PC-3 (cell line): ENCODE results near the gene USH2A. TPM values are rescaled to one million over a fixed set of nuclear protein-coding genes. Genes with fewer than 3 reads are reported as not detected.

Experiments
- ATAC-seq: fragments of 200-7000 bp; cut with Tn5 transposase; 2 replicates; pipeline ENCODE4 v1.9.1; 2020; ENCODE audit warnings: mild to moderate bottlenecking, moderate library complexity
- BruUV-seq: library from RNA; stranded (reverse); fragments of 400-500 nt; replicated peaks from 2 replicates; lab custom pipeline; 2021; lab: Mats Ljungman, UMichigan
- CTCF ChIA-PET: fragments of 300-600 bp; sonication (Branson Sonifier 250); formaldehyde crosslinking; loops from one replicate; lab custom pipeline; 2022; ENCODE audit warnings: antibody characterized with exemption; lab: Charles Lee
- POLR2A ChIA-PET: fragments of 300-600 bp; sonication (Branson Sonifier 250); formaldehyde crosslinking; loops from one replicate; lab custom pipeline; 2022; ENCODE audit warnings: antibody characterized with exemption; ENCODE audit not compliant: unreplicated experiment; lab: Charles Lee
- DNase-seq: peaks from one replicate; pipeline ENCODE4 v3.0.0-alpha.2; 2015
- H2AFZ ChIP-seq: fragments of 300-600 bp; sonication (generic); 2 replicates; pipeline ENCODE4 v1.6.0; 2016; ENCODE audit warnings: antibody characterized with exemption, low read length
- H3F3A ChIP-seq: fragments of 300-600 bp; sonication (generic); one replicate; pipeline ENCODE4 v1.6.0; 2017; ENCODE audit warnings: antibody characterized with exemption, low read length, control low read depth, mild to moderate bottlenecking; ENCODE audit not compliant: unreplicated experiment
- H3K27ac ChIP-seq: fragments of 300-600 bp; sonication (generic); 2 replicates; pipeline ENCODE4 v1.5.1; 2016; ENCODE audit warnings: mild to moderate bottlenecking, low read length
- H3K27me3 ChIP-seq: fragments of 300-600 bp; sonication (generic); 2 replicates; pipeline ENCODE4 v1.6.1; 2016; ENCODE audit warnings: low read length, mixed read lengths
- H3K36me3 ChIP-seq: fragments of 300-600 bp; sonication (generic); 2 replicates; pipeline ENCODE4 v1.6.1; 2016; ENCODE audit warnings: low read depth, mixed run types, low read length, mixed read lengths
- H3K4me1 ChIP-seq: fragments of 300-600 bp; sonication (generic); 2 replicates; pipeline ENCODE4 v1.5.1; 2016; ENCODE audit warnings: low read length; ENCODE audit not compliant: insufficient read depth
- H3K4me2 ChIP-seq: fragments of 300-600 bp; sonication (generic); 2 replicates; pipeline ENCODE4 v1.6.0; 2016; ENCODE audit warnings: low read length
- H3K4me3 ChIP-seq: fragments of 300-600 bp; sonication (generic); 2 replicates; pipeline ENCODE4 v1.5.1; 2016; ENCODE audit warnings: mild to moderate bottlenecking, low read length, mixed read lengths
- H3K79me2 ChIP-seq: fragments of 300-600 bp; sonication (generic); 2 replicates; pipeline ENCODE4 v1.6.1; 2017; ENCODE audit warnings: low read length, mixed read lengths
- H3K9ac ChIP-seq: fragments of 300-600 bp; sonication (generic); 2 replicates; pipeline ENCODE4 v1.6.0; 2016; ENCODE audit warnings: mild to moderate bottlenecking, low read length
- H3K9me2 ChIP-seq: fragments of 300-600 bp; sonication (generic); replicated peaks from 2 replicates; pipeline ENCODE4 v1.6.1; 2016; ENCODE audit warnings: mixed run types, low read length, mixed read lengths
- H3K9me3 ChIP-seq: fragments of 300-600 bp; sonication (generic); 2 replicates; pipeline ENCODE4 v1.6.1; 2016; ENCODE audit warnings: low read length, mixed read lengths
- H4K20me1 ChIP-seq: fragments of 300-600 bp; sonication (generic); 2 replicates; pipeline ENCODE4 v1.6.1; 2016; ENCODE audit warnings: low read length, mixed read lengths
- EZH2 ChIP-seq: fragments of 300-600 bp; sonication (generic); IDR thresholded peaks from one replicate; pipeline ENCODE4 v1.6.1; 2017; ENCODE audit warnings: antibody characterized with exemption, mild to moderate bottlenecking, low read length; ENCODE audit not compliant: unreplicated experiment
- EZH2phosphoT487 ChIP-seq: fragments of 300-600 bp; sonication (generic); IDR thresholded peaks from 2 replicates; pipeline ENCODE4 v1.6.1; 2018; ENCODE audit warnings: mild to moderate bottlenecking, antibody characterized with exemption, low read length, borderline replicate concordance
- intact Hi-C: fragments of 100-400 bp; cut with micrococcal nuclease; formaldehyde crosslinking; loops from 2 replicates; pipeline ENCODE4 v1.9.0; 2023
- total RNA-seq: library from RNA; depleted of rRNA; stranded (reverse); fragments of >200 nt; gene quantifications from 2 replicates; pipeline ENCODE4 v1.2.3, GENCODE V29; 2014
- TF ChIP-seq, protein P1 (sequence below): fragments of 300-600 bp; sonication (generic); conservative IDR thresholded peaks from 2 replicates; pipeline ENCODE4 v1.5.1; 2017; ENCODE audit warnings: antibody characterized with exemption, low read depth, mild to moderate bottlenecking, low read length

The USH2A gene
- total RNA-seq, 1 experiment from 2014 or later, result not detected

GRCh38 chr1:216057947-216058346 lies 365.3 kb downstream of the USH2A start:
- no peak overlapping the region for H3K9ac ChIP-seq
- H3K4me3 ChIP-seq, result no peak overlapping the region
- TF ChIP-seq EZH2phosphoT487 (no peak), EZH2 (no peak)
- TF ChIP-seq, protein P1, sequence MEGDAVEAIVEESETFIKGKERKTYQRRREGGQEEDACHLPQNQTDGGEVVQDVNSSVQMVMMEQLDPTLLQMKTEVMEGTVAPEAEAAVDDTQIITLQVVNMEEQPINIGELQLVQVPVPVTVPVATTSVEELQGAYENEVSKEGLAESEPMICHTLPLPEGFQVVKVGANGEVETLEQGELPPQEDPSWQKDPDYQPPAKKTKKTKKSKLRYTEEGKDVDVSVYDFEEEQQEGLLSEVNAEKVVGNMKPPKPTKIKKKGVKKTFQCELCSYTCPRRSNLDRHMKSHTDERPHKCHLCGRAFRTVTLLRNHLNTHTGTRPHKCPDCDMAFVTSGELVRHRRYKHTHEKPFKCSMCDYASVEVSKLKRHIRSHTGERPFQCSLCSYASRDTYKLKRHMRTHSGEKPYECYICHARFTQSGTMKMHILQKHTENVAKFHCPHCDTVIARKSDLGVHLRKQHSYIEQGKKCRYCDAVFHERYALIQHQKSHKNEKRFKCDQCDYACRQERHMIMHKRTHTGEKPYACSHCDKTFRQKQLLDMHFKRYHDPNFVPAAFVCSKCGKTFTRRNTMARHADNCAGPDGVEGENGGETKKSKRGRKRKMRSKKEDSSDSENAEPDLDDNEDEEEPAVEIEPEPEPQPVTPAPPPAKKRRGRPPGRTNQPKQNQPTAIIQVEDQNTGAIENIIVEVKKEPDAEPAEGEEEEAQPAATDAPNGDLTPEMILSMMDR, result no peak
- H4K20me1 ChIP-seq, result no peaks in the 10 kb centered on the region
- no peaks in the 10 kb centered on the region for H3F3A ChIP-seq
- no peak overlapping the region for H2AFZ ChIP-seq
- POLR2A ChIA-PET, result no interaction called here
- H3K27me3 ChIP-seq, result peaks cover 34% of the 10 kb centered on the region
- ATAC-seq (no peak), DNase-seq (no peak)
- H3K36me3 ChIP-seq, result no peaks in the 10 kb centered on the region
- no peaks in the 10 kb centered on the region for H3K9me3 ChIP-seq
- CTCF ChIA-PET, result no interaction called here
- intact Hi-C loops, result no loop called here
- H3K79me2 ChIP-seq, result no peaks in the 10 kb centered on the region
- H3K9me2 ChIP-seq, result no peaks in the 10 kb centered on the region
- no peaks in the 10 kb centered on the region for H3K4me1 ChIP-seq
- H3K27ac ChIP-seq, result no peak overlapping the region
- BruUV-seq, result no TSS peak
- no peak overlapping the region for H3K4me2 ChIP-seq

DNA sequence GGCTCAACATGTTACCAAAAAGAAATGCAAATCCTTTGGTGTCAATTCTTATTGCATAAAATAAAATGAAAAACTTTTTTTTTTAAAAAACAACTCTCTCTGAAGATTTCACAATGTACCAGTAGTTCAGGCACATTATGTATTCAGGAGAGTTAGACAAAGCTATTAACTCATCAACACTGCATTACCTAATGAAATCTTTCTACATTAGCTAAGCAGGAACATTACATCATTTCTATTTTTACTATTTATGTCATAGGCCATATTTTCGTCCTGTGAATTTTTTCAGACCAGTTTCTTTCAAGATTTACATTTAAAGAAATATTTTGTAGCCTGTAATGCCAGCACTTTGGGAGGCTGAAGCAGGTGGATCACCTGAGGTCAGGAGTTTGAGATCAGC lies 366.2 kb downstream of the USH2A start:
- Histone ChIP-seq H3K36me3 (no peaks in the 10 kb centered on the region), H3K9me2 (no peaks in the 10 kb centered on the region), H2AFZ (no peak overlapping the region), H3K27me3 (peaks cover 30% of the 10 kb centered on the region), H3K9ac (no peak overlapping the region), H3K9me3 (no peaks in the 10 kb centered on the region), H3F3A (no peaks in the 10 kb centered on the region), H4K20me1 (no peaks in the 10 kb centered on the region), H3K4me1 (no peaks in the 10 kb centered on the region), H3K79me2 (no peaks in the 10 kb centered on the region), H3K4me3 (no peak overlapping the region), H3K27ac (no peak overlapping the region), H3K4me2 (no peak overlapping the region)
- TF ChIP-seq EZH2phosphoT487 (no peak), EZH2 (no peak)
- TF ChIP-seq, protein P1, result no peak
- DNase-seq (no peak), ATAC-seq (no peak)
- POLR2A ChIA-PET, result no interaction called here
- CTCF ChIA-PET, result no interaction called here
- intact Hi-C loops, result no loop called here
- no TSS peak for BruUV-seq

DNA sequence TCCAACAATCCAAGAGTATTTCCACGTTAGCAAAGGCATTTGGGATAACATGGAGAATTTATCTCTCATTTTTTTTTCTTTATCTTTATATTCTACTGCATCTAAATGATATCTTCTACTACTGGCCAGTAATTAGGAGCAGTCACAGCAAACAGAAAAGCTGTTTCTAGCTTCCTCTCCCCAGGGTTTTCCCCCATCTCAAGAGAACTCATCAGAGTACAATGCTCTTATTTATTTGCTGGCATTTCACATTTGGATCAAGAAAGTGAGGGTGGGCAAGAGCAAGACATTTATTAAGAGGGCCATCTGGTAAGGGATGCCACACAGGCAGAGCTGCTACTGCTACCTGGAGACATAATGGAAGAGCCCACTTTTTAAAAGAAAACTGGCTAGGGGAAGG lies 368.2 kb downstream of the USH2A start:
- no peaks in the 10 kb centered on the region for H3F3A ChIP-seq
- H4K20me1 ChIP-seq, result no peaks in the 10 kb centered on the region
- H3K4me2 ChIP-seq, result no peak overlapping the region
- no peaks in the 10 kb centered on the region for H3K9me2 ChIP-seq
- H3K27ac ChIP-seq, result no peak overlapping the region
- ChIA-PET CTCF (no interaction called here), POLR2A (no interaction called here)
- H3K9me3 ChIP-seq, result no peaks in the 10 kb centered on the region
- TF ChIP-seq EZH2phosphoT487, result no peak
- TF ChIP-seq, protein P1, result no peak
- TF ChIP-seq EZH2, result no peak
- H3K36me3 ChIP-seq, result no peaks in the 10 kb centered on the region
- no peak overlapping the region for H3K4me3 ChIP-seq
- no peak for ATAC-seq
- no peaks in the 10 kb centered on the region for H3K79me2 ChIP-seq
- peaks cover 39% of the 10 kb centered on the region; the same call in 1 of the 2 replicates for H3K27me3 ChIP-seq
- no TSS peak for BruUV-seq
- no peak overlapping the region for H3K9ac ChIP-seq
- no peaks in the 10 kb centered on the region for H3K4me1 ChIP-seq
- no peak for DNase-seq
- H2AFZ ChIP-seq, result no peak overlapping the region
- intact Hi-C loops, result no loop called here
